GM23338 (cell line): ENCODE measurements around the gene EVL. TPM values are rescaled to one million over a fixed set of nuclear protein-coding genes. Genes with fewer than 3 reads are reported as not detected.

Experiments
- ATAC-seq: fragments of 200-7000 bp; cut with Tn5 transposase; 3 replicates; pipeline ENCODE4 v1.9.1; 2020
- DNase-seq: peaks from one replicate; pipeline ENCODE4 v3.0.0-alpha.2; 2015; ENCODE audit warnings: low spot score
- H2AFZ ChIP-seq: fragments of 200-600 bp; sonication (generic); 2 replicates; pipeline ENCODE4 v1.8.0; 2016; ENCODE audit warnings: antibody characterized with exemption, mild to moderate bottlenecking, moderate library complexity
- H3F3A ChIP-seq: fragments of 200-600 bp; sonication (generic); replicated peaks from 2 replicates; pipeline ENCODE4 v1.8.0; 2017; ENCODE audit warnings: antibody characterized with exemption, mixed run types, low read depth
- H3K27ac ChIP-seq: fragments of 200-600 bp; sonication (generic); 2 replicates; pipeline ENCODE4 v1.6.1; 2016; ENCODE audit warnings: low read depth
- H3K27me3 ChIP-seq: fragments of 200-600 bp; sonication (generic); 2 replicates; pipeline ENCODE4 v1.8.0; 2016; ENCODE audit warnings: mild to moderate bottlenecking, mixed run types, moderate library complexity; ENCODE audit not compliant: insufficient read depth
- H3K36me3 ChIP-seq: fragments of 200-600 bp; sonication (generic); 2 replicates; pipeline ENCODE4 v1.8.0; 2016; ENCODE audit warnings: mild to moderate bottlenecking; ENCODE audit not compliant: insufficient read depth
- H3K4me1 ChIP-seq: fragments of 200-600 bp; sonication (generic); 2 replicates; pipeline ENCODE4 v1.8.0; 2016; ENCODE audit warnings: mild to moderate bottlenecking, moderate library complexity; ENCODE audit not compliant: insufficient read depth
- H3K4me2 ChIP-seq: fragments of 200-600 bp; sonication (generic); 2 replicates; pipeline ENCODE4 v1.7.1; 2017; ENCODE audit warnings: mixed run types
- H3K4me3 ChIP-seq: fragments of 200-600 bp; sonication (generic); 2 replicates; pipeline ENCODE4 v1.6.1; 2016; ENCODE audit warnings: mixed run types
- H3K79me2 ChIP-seq: fragments of 200-600 bp; sonication (generic); replicated peaks from 2 replicates; pipeline ENCODE4 v1.8.0; 2017; ENCODE audit warnings: mild to moderate bottlenecking; ENCODE audit not compliant: insufficient read depth
- H3K9me2 ChIP-seq: fragments of 200-600 bp; sonication (generic); 2 replicates; pipeline ENCODE4 v1.8.0; 2017; ENCODE audit not compliant: insufficient read depth
- H4K20me1 ChIP-seq: fragments of 200-600 bp; sonication (generic); replicated peaks from 2 replicates; pipeline ENCODE4 v1.8.0; 2017; ENCODE audit warnings: mild to moderate bottlenecking; ENCODE audit not compliant: insufficient read depth
- H3K27ac Mint-ChIP-seq: 2 replicates; pipeline ENCODE4 v1.8.0; 2020; ENCODE audit warnings: inconsistent platforms, mild to moderate bottlenecking, moderate library complexity, mixed read lengths
- H3K27me3 Mint-ChIP-seq: 3 replicates; pipeline ENCODE4 v1.8.0; 2022; ENCODE audit warnings: low read depth, mild to moderate bottlenecking, moderate library complexity, mixed read lengths, inconsistent platforms; ENCODE audit not compliant: insufficient read depth, poor library complexity
- H3K36me3 Mint-ChIP-seq: 3 replicates; pipeline ENCODE4 v1.8.0; 2021; ENCODE audit warnings: low read depth, mild to moderate bottlenecking, inconsistent platforms, moderate library complexity, mixed read lengths
- H3K4me1 Mint-ChIP-seq: 3 replicates; pipeline ENCODE4 v1.8.0; 2020; ENCODE audit warnings: mild to moderate bottlenecking, inconsistent platforms, mixed read lengths
- H3K4me3 Mint-ChIP-seq: 3 replicates; pipeline ENCODE4 v1.8.0; 2021; ENCODE audit warnings: moderate library complexity, mild to moderate bottlenecking, inconsistent platforms, mixed read lengths
- H3K9me3 Mint-ChIP-seq: 3 replicates; pipeline ENCODE4 v1.8.0; 2020; ENCODE audit warnings: moderate library complexity, mild to moderate bottlenecking, inconsistent platforms, mixed read lengths
- EZH2phosphoT487 ChIP-seq: fragments of 200-600 bp; sonication (generic); IDR thresholded peaks from one replicate; pipeline ENCODE4 v1.8.1; 2018; ENCODE audit warnings: antibody characterized with exemption; ENCODE audit not compliant: unreplicated experiment
- JUNB ChIP-seq: IDR thresholded peaks from one replicate; pipeline ENCODE4 v1.6.1; 2016; ENCODE audit warnings: antibody characterized with exemption; ENCODE audit not compliant: unreplicated experiment
- POLR2AphosphoS5 ChIP-seq: IDR thresholded peaks from 2 replicates; pipeline ENCODE4 v1.6.1; 2016; ENCODE audit warnings: antibody characterized with exemption, low read depth
- STAT1 ChIP-seq: IDR thresholded peaks from one replicate; pipeline ENCODE4 v1.6.1; 2016; ENCODE audit warnings: antibody characterized with exemption; ENCODE audit not compliant: unreplicated experiment
- ZNF331 ChIP-seq: fragments of 250-450 bp; sonication (Bioruptor Pico); IDR thresholded peaks from 2 replicates; pipeline ENCODE4 v1.5.0; 2020; ENCODE audit warnings: low read depth, mild to moderate bottlenecking, moderate library complexity
- polyA plus RNA-seq: library from polyadenylated mRNA; unstranded; fragments of >200 nt; fragmentation: Nextera tagmentation; extraction: Ambion mirVana; gene quantifications from 2 replicates; pipeline ENCODE4 v1.2.1, GENCODE V29; 2016
- total RNA-seq: library from RNA; depleted of rRNA; stranded (reverse); fragments of >200 nt; shearing (Covaris generic); gene quantifications from 2 replicates; pipeline ENCODE4 v1.2.3, GENCODE V29; 2014
- TF ChIP-seq, protein P1 (sequence below): IDR thresholded peaks from one replicate; pipeline ENCODE4 v1.6.1; 2018; ENCODE audit warnings: antibody characterized with exemption; ENCODE audit not compliant: unreplicated experiment
- TF ChIP-seq, protein P2 (sequence below): fragments of 250-450 bp; sonication (Bioruptor Pico); IDR thresholded peaks from 2 replicates; pipeline ENCODE4 v1.5.0; 2020; ENCODE audit warnings: mild to moderate bottlenecking, moderate library complexity

Gene EVL
- total and polyA plus RNA-seq, 2 experiments from 2014 or later = 28.2 to 50.5 TPM

DNA sequence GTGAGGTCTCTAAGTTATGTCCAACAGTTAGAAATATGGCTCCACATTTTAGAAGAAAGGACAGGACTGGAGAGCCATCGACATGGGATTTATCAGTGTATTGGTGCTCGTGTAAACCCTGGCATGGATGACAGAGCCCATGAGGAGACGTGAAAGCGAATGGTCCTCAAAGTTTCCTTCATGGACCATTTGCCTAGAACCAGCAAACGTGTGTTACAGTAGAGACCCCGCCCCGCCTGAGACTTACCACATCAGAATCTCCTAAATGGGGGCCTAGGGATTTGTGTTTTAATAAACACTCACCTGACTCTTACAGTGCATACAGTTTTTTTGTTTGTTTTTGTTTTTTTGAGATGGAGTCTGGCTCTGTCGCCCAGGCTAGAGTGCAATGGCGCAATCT lies 12.2 kb downstream of the EVL start:
- Histone ChIP-seq H3K9me2 (no peaks in the 10 kb centered on the region), H2AFZ (no peak overlapping the region), H3F3A (no peaks in the 10 kb centered on the region), H3K27ac (no peak overlapping the region), H3K4me2 (no peak overlapping the region), H3K79me2 (no peaks in the 10 kb centered on the region; the same call in 1 of the 2 replicates), H3K36me3 (no peaks in the 10 kb centered on the region), H3K4me3 (no peak overlapping the region), H4K20me1 (peaks cover 2% of the 10 kb centered on the region), H3K27me3 (no peaks in the 10 kb centered on the region), H3K4me1 (peaks cover 4% of the 10 kb centered on the region; the same call in 1 of the 2 replicates)
- H3K4me3 Mint-ChIP-seq = no peak overlapping the region
- DNase-seq (no peak), ATAC-seq (no peak)
- H3K27ac Mint-ChIP-seq = no peak overlapping the region
- H3K27me3 Mint-ChIP-seq = peaks cover 15% of the 10 kb centered on the region
- no peaks in the 10 kb centered on the region for H3K36me3 Mint-ChIP-seq
- H3K9me3 Mint-ChIP-seq = no peaks in the 10 kb centered on the region; the same call in 2 of the 3 replicates
- peaks cover 44% of the 10 kb centered on the region for H3K4me1 Mint-ChIP-seq
- no peak for TF ChIP-seq POLR2AphosphoS5
- TF ChIP-seq, protein P1, sequence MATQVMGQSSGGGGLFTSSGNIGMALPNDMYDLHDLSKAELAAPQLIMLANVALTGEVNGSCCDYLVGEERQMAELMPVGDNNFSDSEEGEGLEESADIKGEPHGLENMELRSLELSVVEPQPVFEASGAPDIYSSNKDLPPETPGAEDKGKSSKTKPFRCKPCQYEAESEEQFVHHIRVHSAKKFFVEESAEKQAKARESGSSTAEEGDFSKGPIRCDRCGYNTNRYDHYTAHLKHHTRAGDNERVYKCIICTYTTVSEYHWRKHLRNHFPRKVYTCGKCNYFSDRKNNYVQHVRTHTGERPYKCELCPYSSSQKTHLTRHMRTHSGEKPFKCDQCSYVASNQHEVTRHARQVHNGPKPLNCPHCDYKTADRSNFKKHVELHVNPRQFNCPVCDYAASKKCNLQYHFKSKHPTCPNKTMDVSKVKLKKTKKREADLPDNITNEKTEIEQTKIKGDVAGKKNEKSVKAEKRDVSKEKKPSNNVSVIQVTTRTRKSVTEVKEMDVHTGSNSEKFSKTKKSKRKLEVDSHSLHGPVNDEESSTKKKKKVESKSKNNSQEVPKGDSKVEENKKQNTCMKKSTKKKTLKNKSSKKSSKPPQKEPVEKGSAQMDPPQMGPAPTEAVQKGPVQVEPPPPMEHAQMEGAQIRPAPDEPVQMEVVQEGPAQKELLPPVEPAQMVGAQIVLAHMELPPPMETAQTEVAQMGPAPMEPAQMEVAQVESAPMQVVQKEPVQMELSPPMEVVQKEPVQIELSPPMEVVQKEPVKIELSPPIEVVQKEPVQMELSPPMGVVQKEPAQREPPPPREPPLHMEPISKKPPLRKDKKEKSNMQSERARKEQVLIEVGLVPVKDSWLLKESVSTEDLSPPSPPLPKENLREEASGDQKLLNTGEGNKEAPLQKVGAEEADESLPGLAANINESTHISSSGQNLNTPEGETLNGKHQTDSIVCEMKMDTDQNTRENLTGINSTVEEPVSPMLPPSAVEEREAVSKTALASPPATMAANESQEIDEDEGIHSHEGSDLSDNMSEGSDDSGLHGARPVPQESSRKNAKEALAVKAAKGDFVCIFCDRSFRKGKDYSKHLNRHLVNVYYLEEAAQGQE = no peak
- TF ChIP-seq ZNF331 = no peak

DNA sequence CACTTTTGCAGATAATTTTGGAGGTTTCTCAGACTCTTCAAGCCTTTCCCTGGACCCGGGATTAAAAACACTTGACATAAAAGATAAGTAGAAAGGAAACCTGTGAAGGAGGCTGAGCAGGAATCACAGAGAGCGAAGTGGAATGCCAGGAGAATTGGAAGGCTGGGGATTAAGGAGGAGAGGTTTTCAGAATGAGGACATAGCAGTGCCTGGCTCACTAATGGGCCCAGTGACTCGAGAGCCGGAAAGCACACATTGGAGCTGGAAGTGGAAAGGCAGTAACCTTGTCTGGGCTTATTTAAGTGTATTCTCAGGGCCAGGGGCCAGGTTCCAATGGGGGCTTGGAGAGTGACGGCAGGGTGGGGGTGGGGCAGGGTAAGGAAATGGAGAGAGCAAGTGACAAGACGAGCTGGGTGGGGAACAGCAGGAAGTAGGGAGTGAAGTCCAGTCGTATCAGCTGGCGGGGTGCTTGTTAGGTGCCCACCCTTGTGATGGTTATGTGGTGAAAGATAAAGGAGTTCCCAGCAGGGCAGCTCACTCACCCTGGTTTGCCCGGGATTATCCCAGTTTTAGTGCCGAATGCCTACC lies 13.1 kb downstream of the EVL start:
- Histone ChIP-seq H4K20me1 (peaks cover 2% of the 10 kb centered on the region), H3K4me3 (no peak overlapping the region), H3K36me3 (no peaks in the 10 kb centered on the region), H2AFZ (no peak overlapping the region), H3K4me1 (peaks cover 4% of the 10 kb centered on the region; the same call in 1 of the 2 replicates), H3K27me3 (no peaks in the 10 kb centered on the region), H3K79me2 (no peaks in the 10 kb centered on the region; the same call in 1 of the 2 replicates), H3K9me2 (no peaks in the 10 kb centered on the region), H3K4me2 (no peak overlapping the region), H3F3A (no peaks in the 10 kb centered on the region), H3K27ac (no peak overlapping the region; the same call in 1 of the 2 replicates)
- no peak overlapping the region for H3K27ac Mint-ChIP-seq
- no peaks in the 10 kb centered on the region for H3K36me3 Mint-ChIP-seq
- H3K9me3 Mint-ChIP-seq = no peaks in the 10 kb centered on the region; the same call in 2 of the 3 replicates
- H3K27me3 Mint-ChIP-seq = peaks cover 14% of the 10 kb centered on the region
- no peak overlapping the region; the same call in 2 of the 3 replicates for H3K4me3 Mint-ChIP-seq
- peaks cover 37% of the 10 kb centered on the region for H3K4me1 Mint-ChIP-seq
- no peak for DNase-seq
- ATAC-seq = no peak
- TF ChIP-seq, protein P2, sequence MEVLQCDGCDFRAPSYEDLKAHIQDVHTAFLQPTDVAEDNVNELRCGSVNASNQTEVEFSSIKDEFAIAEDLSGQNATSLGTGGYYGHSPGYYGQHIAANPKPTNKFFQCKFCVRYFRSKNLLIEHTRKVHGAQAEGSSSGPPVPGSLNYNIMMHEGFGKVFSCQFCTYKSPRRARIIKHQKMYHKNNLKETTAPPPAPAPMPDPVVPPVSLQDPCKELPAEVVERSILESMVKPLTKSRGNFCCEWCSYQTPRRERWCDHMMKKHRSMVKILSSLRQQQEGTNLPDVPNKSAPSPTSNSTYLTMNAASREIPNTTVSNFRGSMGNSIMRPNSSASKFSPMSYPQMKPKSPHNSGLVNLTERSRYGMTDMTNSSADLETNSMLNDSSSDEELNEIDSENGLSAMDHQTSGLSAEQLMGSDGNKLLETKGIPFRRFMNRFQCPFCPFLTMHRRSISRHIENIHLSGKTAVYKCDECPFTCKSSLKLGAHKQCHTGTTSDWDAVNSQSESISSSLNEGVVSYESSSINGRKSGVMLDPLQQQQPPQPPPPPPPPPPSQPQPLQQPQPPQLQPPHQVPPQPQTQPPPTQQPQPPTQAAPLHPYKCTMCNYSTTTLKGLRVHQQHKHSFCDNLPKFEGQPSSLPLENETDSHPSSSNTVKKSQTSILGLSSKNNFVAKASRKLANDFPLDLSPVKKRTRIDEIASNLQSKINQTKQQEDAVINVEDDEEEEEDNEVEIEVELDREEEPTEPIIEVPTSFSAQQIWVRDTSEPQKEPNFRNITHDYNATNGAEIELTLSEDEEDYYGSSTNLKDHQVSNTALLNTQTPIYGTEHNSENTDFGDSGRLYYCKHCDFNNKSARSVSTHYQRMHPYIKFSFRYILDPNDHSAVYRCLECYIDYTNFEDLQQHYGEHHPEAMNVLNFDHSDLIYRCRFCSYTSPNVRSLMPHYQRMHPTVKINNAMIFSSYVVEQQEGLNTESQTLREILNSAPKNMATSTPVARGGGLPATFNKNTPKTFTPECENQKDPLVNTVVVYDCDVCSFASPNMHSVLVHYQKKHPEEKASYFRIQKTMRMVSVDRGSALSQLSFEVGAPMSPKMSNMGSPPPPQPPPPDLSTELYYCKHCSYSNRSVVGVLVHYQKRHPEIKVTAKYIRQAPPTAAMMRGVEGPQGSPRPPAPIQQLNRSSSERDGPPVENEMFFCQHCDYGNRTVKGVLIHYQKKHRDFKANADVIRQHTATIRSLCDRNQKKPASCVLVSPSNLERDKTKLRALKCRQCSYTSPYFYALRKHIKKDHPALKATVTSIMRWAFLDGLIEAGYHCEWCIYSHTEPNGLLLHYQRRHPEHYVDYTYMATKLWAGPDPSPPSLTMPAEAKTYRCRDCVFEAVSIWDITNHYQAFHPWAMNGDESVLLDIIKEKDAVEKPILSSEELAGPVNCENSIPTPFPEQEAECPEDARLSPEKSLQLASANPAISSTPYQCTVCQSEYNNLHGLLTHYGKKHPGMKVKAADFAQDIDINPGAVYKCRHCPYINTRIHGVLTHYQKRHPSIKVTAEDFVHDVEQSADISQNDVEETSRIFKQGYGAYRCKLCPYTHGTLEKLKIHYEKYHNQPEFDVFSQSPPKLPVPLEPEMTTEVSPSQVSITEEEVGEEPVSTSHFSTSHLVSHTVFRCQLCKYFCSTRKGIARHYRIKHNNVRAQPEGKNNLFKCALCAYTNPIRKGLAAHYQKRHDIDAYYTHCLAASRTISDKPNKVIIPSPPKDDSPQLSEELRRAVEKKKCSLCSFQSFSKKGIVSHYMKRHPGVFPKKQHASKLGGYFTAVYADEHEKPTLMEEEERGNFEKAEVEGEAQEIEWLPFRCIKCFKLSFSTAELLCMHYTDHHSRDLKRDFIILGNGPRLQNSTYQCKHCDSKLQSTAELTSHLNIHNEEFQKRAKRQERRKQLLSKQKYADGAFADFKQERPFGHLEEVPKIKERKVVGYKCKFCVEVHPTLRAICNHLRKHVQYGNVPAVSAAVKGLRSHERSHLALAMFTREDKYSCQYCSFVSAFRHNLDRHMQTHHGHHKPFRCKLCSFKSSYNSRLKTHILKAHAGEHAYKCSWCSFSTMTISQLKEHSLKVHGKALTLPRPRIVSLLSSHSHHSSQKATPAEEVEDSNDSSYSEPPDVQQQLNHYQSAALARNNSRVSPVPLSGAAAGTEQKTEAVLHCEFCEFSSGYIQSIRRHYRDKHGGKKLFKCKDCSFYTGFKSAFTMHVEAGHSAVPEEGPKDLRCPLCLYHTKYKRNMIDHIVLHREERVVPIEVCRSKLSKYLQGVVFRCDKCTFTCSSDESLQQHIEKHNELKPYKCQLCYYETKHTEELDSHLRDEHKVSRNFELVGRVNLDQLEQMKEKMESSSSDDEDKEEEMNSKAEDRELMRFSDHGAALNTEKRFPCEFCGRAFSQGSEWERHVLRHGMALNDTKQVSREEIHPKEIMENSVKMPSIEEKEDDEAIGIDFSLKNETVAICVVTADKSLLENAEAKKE (CRISPR knock-in tag) = no peak
- TF ChIP-seq ZNF331 (no peak), STAT1 (no peak), JUNB (no peak), EZH2phosphoT487 (no peak)
- TF ChIP-seq, protein P1 = no peak
